Vein endothelial cell (primary cell): ENCODE data around the gene ASAP2. TPM values are rescaled to one million over a fixed set of nuclear protein-coding genes. Genes with fewer than 3 reads are reported as not detected.

Experiments
- total RNA-seq: library from RNA; depleted of rRNA; stranded (reverse); fragments of >200 nt; gene quantifications from 2 replicates; pipeline ENCODE4 v1.2.3, GENCODE V29; 2012

The ASAP2 gene
- total RNA-seq = 68.0 and 72.8 TPM in 2 replicates

GRCh38 chr2:9205963-9206948 is at the start of gene ASAP2:
TSS of gene ASAP2 (plus strand) at chr2:9206812. CDS start at chr2:9207105, 293 bp downstream.

DNA sequence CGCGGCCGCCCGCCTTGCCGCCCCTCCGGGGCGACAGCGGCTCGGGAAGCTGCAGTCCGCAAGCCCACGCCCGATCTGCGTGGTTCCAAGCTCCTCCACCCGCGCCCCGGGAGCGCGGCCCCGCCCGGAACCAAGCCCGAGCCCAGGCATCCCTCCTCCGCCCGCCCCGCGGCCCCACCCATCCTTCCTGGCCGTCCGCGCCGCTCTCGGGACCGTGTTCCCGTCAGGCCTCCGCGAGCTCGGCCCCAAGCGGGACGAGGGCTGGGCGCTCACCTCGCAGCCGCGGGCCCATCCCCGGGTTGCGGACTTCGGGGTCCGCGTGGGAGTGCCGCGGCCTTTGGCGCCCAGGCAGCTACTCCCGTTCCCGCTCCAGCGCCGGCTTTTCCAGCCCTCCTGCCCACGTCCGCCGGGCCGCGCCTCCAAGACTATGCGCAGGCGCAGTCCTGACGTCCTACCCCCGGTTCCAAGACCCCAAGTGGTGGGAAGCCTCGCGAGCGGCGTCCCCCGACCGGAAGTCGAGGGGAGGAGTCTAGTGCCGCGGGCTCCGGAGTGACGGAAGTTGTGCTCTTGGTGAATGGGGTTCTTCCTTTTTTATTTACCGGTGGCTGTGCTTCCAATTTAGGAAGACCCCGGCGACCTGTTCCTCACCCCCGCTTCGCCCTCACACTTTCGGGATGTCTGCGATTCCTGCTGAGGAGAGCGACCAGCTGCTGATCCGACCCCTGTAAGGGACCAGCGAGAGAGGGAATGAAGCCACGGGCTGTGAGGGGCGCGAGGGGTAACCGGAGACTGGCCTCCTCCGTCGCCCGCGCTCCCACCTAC is 216.7 kb downstream of the ASAP2 start, which contains the start of the genes CPSF3 and ITGB1BP1:
Gene CPSF3, plus strand, starts transcription at position 555 of the 822 bp plus-strand sequence. Its CDS starts 120 bp downstream, at position 675.
Gene ITGB1BP1, minus strand, starts transcription at position 429 of the 822 bp plus-strand sequence. CDS start 4,831 bp downstream, outside the sequence.

Other genes starting within 250 kb of the ASAP2 start
- gene MBOAT2, start 203.1 kb upstream of the ASAP2 start, total RNA-seq = 5.6 and 8.3 TPM in 2 replicates
- 28.4 and 39.4 TPM in 2 replicates for gene ITGB1BP1, start 216.7 kb downstream of the ASAP2 start, total RNA-seq
- gene CPSF3, start 216.8 kb downstream of the ASAP2 start, total RNA-seq = 38.2 and 44.9 TPM in 2 replicates